Measurements from ENCODE around the gene ZNF277. TPM values are rescaled to one million over a fixed set of nuclear protein-coding genes. Genes with fewer than 3 reads are reported as not detected.

The ZNF277 gene
- total RNA-seq, 1 experiment from 2014 or later = 13.1 TPM

- TF ChIP-seq, protein P1, sequence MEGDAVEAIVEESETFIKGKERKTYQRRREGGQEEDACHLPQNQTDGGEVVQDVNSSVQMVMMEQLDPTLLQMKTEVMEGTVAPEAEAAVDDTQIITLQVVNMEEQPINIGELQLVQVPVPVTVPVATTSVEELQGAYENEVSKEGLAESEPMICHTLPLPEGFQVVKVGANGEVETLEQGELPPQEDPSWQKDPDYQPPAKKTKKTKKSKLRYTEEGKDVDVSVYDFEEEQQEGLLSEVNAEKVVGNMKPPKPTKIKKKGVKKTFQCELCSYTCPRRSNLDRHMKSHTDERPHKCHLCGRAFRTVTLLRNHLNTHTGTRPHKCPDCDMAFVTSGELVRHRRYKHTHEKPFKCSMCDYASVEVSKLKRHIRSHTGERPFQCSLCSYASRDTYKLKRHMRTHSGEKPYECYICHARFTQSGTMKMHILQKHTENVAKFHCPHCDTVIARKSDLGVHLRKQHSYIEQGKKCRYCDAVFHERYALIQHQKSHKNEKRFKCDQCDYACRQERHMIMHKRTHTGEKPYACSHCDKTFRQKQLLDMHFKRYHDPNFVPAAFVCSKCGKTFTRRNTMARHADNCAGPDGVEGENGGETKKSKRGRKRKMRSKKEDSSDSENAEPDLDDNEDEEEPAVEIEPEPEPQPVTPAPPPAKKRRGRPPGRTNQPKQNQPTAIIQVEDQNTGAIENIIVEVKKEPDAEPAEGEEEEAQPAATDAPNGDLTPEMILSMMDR (conservative IDR thresholded peaks at IDR 0.05) = no peak
- Histone ChIP-seq H2BK120ac (ENCODE audit: low read depth, low read length, poor library complexity, severe bottlenecking) (no peak overlapping the region), H2BK12ac (ENCODE audit: insufficient read length, low read depth, low read length) (no peak overlapping the region), H3K79me1 (ENCODE audit: insufficient read depth, low read depth, low read length, poor library complexity, severe bottlenecking) (no peaks in the 10 kb centered on the region), H2BK15ac (ENCODE audit: low read depth, low read length) (no peak overlapping the region), H3K9ac (ENCODE audit: extremely low read depth, insufficient read length, low read length) (no peak overlapping the region), H3K27me3 (ENCODE audit: insufficient read depth, low read length) (no peaks in the 10 kb centered on the region), H3K4me2 (ENCODE audit: insufficient read depth, insufficient read length, low read length) (no peak overlapping the region), H3K4me1 (ENCODE audit: insufficient read depth, low read length) (no peaks in the 10 kb centered on the region; the same call in 1 of the 2 replicates), H3K9me3 (ENCODE audit: control insufficient read depth, low read depth, low read length) (no peaks in the 10 kb centered on the region), H4K8ac (replicated peaks; ENCODE audit: insufficient read length, low read depth, low read length) (no peak overlapping the region), H2AK5ac (ENCODE audit: insufficient read length, low read length) (no peak overlapping the region), H3K23ac (ENCODE audit: insufficient read length, low read depth, low read length) (no peak overlapping the region), H4K20me1 (ENCODE audit: control insufficient read depth, insufficient read depth, insufficient read length) (no peaks in the 10 kb centered on the region), H3K18ac (ENCODE audit: insufficient read length, low read depth, low read length) (no peak overlapping the region), H3K79me2 (ENCODE audit: insufficient read depth, low read length) (peaks cover 9% of the 10 kb centered on the region; the same call in 1 of the 2 replicates), H3K23me2 (ENCODE audit: insufficient read length, low read depth, low read length, poor library complexity, severe bottlenecking) (no peaks in the 10 kb centered on the region), H3K56ac (ENCODE audit: insufficient read length, low read depth, low read length) (no peak overlapping the region), H3K14ac (ENCODE audit: insufficient read depth, low read length) (no peak overlapping the region), H2BK5ac (ENCODE audit: insufficient read length, low read length) (no peak overlapping the region), H2BK20ac (ENCODE audit: low read depth, low read length, poor library complexity, severe bottlenecking) (no peak overlapping the region), H3T11ph (ENCODE audit: low read length) (no peak overlapping the region), H2AFZ (ENCODE audit: low read length) (no peak overlapping the region), H3K4ac (ENCODE audit: low read depth, low read length) (no peak overlapping the region), H4K91ac (ENCODE audit: insufficient read length, low read depth, low read length) (no peak overlapping the region), H3K27ac (ENCODE audit: insufficient read length, low read depth, low read length) (no peak overlapping the region), H4K5ac (ENCODE audit: insufficient read length, low read depth, low read length) (no peak overlapping the region)
- H3K9me3 Mint-ChIP-seq = no peaks in the 10 kb centered on the region
- no peak overlapping the region for H3K4me3 Mint-ChIP-seq
- H3K27me3 Mint-ChIP-seq (ENCODE audit: low read depth) = no peaks in the 10 kb centered on the region
- WGBS (ENCODE audit: extremely low coverage, insufficient read length, low lambda C conversion rate) = 100% methylated on average over 1 of the region's 3 CpGs
- no peak for DNase-seq
- H3K4me1 Mint-ChIP-seq = peaks cover 7 to 15% of the 10 kb centered on the region in 2 experiments; a peak in 3 of 4 replicates
- peaks cover 0 to 3% (median 0%) of the 10 kb centered on the region in 3 experiments; a peak in 1 of 7 replicates for H3K36me3 Mint-ChIP-seq (ENCODE audit: insufficient read depth in 1 of 3, low read depth in 3 of 3)
- H3K27ac Mint-ChIP-seq = 0 out of 7 replicates have a peak overlapping the region, but pooled peaks of 1 of the 3 experiments have one; percentile 22
These were observed 32.3 kb upstream of the ZNF277 start for GRCh38 chr7:112174192-112174591.

Data from H9 (cell line).